ENCODE data around the gene SHISA2.
A peak's percentile ranks its signal among the peaks of the same experiment; 100 is the strongest.

The SHISA2 gene

DNA sequence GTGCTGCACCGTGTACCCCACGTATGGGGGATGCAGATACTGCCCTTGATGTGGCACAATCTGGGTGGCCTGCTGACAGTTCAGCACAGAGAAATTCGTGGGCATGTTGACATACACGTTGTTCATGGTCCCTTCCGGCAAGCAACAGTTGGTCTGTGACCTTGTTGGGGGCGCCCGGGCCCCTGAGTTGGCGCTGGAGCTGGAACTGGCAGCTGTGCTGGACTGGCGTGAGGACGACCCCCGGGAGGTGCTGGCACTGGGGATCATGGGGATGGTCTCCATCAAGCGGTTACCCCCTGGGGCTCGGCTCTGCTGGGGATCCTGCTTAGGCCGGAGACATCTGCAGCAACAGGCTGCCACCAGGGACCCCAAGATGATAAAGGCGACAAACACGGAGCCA lies 5.2 kb downstream of the SHISA2 start:
- no peak for DNase-seq (ENCODE audit: low read depth)
- TF ChIP-seq, protein P1, sequence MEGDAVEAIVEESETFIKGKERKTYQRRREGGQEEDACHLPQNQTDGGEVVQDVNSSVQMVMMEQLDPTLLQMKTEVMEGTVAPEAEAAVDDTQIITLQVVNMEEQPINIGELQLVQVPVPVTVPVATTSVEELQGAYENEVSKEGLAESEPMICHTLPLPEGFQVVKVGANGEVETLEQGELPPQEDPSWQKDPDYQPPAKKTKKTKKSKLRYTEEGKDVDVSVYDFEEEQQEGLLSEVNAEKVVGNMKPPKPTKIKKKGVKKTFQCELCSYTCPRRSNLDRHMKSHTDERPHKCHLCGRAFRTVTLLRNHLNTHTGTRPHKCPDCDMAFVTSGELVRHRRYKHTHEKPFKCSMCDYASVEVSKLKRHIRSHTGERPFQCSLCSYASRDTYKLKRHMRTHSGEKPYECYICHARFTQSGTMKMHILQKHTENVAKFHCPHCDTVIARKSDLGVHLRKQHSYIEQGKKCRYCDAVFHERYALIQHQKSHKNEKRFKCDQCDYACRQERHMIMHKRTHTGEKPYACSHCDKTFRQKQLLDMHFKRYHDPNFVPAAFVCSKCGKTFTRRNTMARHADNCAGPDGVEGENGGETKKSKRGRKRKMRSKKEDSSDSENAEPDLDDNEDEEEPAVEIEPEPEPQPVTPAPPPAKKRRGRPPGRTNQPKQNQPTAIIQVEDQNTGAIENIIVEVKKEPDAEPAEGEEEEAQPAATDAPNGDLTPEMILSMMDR (IDR thresholded peaks at IDR 0.05; ENCODE audit: insufficient read depth, low read depth, low read length, missing control alignments): no peak
- no peak overlapping the region for H3K4me3 ChIP-seq (ENCODE audit: low read depth, low read length)

DNA sequence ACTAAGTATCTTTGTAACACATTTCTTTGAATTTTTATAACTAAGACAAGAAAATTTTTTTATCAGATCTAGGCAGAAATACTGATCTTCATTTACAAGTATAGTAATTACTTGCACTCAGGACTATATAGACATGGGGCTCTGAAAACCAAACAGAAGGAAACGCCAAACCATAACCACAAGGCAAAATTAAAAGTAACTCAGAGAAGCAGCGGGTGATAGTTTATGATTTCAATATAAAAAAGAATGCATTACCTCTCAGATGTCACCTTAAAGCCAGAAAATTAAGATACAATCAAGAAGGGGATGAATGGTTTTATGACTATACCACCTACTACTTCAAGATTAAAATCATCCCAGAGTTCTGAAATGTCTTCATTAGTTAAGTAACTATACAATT lies 6.7 kb downstream of the SHISA2 start:
- TF ChIP-seq, protein P1 (IDR thresholded peaks at IDR 0.05; ENCODE audit: insufficient read depth, low read depth, low read length, missing control alignments): no peak
- H3K4me3 ChIP-seq (ENCODE audit: low read depth, low read length): no peak overlapping the region

DNA sequence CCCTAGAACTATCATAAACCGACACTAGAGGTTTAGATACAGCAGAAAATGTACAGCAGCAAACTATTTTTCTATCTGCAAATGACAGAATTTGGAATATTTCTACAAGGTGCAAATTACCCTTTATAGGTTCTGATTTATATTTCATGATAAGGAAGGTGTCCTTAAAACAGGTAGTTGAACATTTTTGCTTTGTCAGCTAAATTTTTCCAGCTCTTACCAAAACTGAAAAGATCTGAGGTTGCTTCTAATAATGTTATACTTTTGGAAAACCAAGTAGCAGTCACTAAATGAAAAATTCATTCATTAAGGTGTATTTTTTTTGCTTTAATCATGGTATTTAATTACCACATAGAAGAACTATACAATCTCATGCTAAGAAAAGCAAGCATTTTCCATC lies 9.0 kb downstream of the SHISA2 start:
- TF ChIP-seq, protein P1 (IDR thresholded peaks at IDR 0.05; ENCODE audit: insufficient read depth, low read depth, low read length, missing control alignments): no peak
- DNase-seq (ENCODE audit: low read depth): no peak
- H3K4me3 ChIP-seq (ENCODE audit: low read depth, low read length): no peak overlapping the region

More for the DNA sequence above, 6.7 kb downstream of the SHISA2 start:
- no peak for DNase-seq (ENCODE audit: low read depth)

DNA sequence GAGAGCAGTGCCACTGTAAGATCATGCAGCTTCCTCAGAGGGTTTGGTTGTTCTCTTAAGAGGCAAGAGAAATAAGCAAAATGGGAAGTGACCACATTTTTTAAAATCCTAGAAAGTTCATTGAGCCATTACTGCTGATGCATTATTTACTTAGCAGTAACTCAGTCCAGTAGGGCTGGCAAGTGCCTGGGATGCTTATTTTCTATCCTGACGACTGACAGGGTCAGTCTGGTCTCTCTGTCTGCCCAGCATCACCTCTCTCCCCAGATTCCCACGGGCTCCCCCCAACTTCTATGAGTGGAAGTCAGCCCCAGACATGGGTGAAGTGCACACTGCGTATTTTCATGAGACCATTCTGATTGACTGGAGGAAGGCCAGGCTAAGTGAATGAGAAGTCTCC lies 10.4 kb downstream of the SHISA2 start:
- no peak overlapping the region for H3K4me3 ChIP-seq (ENCODE audit: low read depth, low read length)
- TF ChIP-seq, protein P1 (IDR thresholded peaks at IDR 0.05; ENCODE audit: insufficient read depth, low read depth, low read length, missing control alignments): no peak
- no peak for DNase-seq (ENCODE audit: low read depth)

DNA sequence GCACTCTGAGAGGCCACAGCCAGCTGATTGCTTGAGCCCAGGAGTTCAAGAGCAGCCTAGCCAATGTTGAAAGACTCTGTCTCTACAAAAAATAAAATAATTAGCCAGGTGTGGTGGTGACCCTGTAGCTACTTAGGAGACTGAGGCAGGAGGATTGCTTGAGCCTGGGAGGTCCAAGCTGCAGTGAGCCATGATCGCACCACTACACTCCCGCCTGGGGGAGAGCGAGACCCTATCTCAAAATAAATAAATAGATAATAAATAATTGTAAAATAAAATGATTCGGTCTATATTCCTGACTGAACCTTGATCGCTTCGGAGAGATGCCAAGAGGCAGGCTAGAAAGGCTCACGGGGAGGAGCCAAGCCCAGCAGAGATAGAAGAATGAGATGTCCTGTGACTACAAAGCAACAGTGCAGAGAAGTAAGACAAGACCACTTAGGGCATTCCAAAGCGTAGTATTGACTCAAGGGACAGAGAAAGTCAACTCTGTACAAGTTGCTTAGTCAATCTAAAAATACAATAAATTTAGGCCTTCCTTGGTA lies 12.8 kb downstream of the SHISA2 start:
- no peak for DNase-seq (ENCODE audit: low read depth)
- no peak overlapping the region for H3K4me3 ChIP-seq (ENCODE audit: low read depth, low read length)
- TF ChIP-seq, protein P1 (IDR thresholded peaks at IDR 0.05; ENCODE audit: insufficient read depth, low read depth, low read length, missing control alignments): no peak

DNA sequence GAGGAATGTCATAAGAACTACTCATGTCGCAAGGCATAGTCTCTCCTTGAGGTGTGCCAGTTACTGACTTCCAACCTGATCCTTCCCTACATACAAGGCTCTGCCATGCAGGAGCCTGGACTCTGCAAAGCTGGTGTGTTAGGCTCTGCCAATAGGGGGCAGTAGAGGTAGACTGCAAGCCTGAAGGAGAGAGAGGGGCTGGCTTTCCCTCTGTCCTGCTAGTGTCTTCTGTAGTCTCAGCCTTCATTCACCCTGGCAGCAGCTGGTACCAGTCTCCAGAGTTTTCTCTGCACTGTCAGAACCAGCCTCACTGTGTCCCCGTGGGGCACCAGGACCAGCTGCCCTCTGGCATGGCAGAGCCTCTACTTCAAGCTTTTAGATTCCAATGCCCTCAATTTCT lies 14.5 kb downstream of the SHISA2 start:
- DNase-seq (ENCODE audit: low read depth): peak; percentile 19
- TF ChIP-seq, protein P1 (IDR thresholded peaks at IDR 0.05; ENCODE audit: insufficient read depth, low read depth, low read length, missing control alignments): peak; percentile 43
- H3K4me3 ChIP-seq (ENCODE audit: low read depth, low read length): no peak overlapping the region

DNA sequence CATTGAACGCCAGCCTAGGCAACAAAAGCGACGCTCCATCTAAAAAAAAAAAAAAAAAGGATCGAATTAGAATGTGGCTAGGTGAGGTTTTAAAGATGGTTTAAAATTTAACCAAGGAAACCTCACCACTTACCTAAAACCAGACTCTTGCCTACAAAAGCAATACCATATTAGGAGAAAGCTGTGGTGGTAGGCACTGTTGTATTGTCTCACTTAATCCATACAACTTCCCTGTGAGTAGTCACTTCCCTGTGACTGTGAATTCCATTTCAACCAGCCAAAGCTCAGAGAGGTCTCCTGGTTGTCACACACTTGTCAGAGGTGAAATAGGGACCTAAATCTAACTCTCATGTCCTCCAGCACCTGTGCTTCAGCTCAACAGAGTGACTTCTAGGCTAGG lies 15.4 kb downstream of the SHISA2 start:
- DNase-seq (ENCODE audit: low read depth): no peak
- no peak overlapping the region for H3K4me3 ChIP-seq (ENCODE audit: low read depth, low read length)
- TF ChIP-seq, protein P1 (IDR thresholded peaks at IDR 0.05; ENCODE audit: insufficient read depth, low read depth, low read length, missing control alignments): no peak

Data from GM12865 (cell line).